ENCODE data around the gene HBA1.

The HBA1 gene

DNA sequence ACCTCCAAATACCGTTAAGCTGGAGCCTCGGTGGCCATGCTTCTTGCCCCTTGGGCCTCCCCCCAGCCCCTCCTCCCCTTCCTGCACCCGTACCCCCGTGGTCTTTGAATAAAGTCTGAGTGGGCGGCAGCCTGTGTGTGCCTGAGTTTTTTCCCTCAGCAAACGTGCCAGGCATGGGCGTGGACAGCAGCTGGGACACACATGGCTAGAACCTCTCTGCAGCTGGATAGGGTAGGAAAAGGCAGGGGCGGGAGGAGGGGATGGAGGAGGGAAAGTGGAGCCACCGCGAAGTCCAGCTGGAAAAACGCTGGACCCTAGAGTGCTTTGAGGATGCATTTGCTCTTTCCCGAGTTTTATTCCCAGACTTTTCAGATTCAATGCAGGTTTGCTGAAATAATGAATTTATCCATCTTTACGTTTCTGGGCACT lies 928 bp downstream of the HBA1 start:
- Histone ChIP-seq H3K27ac (no peak overlapping the region), H3K4me3 (ENCODE audit: low read depth, low read length) (no peak overlapping the region), H3K27me3 (replicated peaks) (peaks cover 38% of the 10 kb centered on the region), H3K36me3 (replicated peaks) (no peaks in the 10 kb centered on the region)
- no peak for TF ChIP-seq CTCF (IDR thresholded peaks at IDR 0.05; ENCODE audit: low read depth, low read length, missing control alignments)
- DNase-seq: no peak
- in situ Hi-C loops (cut with HindIII; ENCODE audit: low pct_ligation_motif_present, low sequenced_read_pairs): no loop called here

DNA sequence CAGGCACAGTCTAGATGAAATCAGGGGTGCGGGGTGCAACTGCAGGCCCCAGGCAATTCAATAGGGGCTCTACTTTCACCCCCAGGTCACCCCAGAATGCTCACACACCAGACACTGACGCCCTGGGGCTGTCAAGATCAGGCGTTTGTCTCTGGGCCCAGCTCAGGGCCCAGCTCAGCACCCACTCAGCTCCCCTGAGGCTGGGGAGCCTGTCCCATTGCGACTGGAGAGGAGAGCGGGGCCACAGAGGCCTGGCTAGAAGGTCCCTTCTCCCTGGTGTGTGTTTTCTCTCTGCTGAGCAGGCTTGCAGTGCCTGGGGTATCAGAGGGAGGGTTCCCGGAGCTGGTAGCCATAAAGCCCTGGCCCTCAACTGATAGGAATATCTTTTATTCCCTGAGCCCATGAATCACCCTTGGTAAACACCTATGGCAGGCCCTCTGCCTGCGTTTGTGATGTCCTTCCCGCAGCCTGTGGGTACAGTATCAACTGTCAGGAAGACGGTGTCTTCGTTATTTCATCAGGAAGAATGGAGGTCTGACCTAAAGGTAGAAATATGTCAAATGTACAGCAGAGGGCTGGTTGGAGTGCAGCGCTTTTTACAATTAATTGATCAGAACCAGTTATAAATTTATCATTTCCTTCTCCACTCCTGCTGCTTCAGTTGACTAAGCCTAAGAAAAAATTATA lies 1.6 kb downstream of the HBA1 start:
- H3K4me3 ChIP-seq (ENCODE audit: low read depth, low read length): no peak overlapping the region
- DNase-seq: no peak
- H3K27me3 ChIP-seq (replicated peaks): peaks cover 38% of the 10 kb centered on the region
- H3K36me3 ChIP-seq (replicated peaks): no peaks in the 10 kb centered on the region
- no peak for TF ChIP-seq CTCF (IDR thresholded peaks at IDR 0.05; ENCODE audit: low read depth, low read length, missing control alignments)
- in situ Hi-C loops (cut with HindIII; ENCODE audit: low pct_ligation_motif_present, low sequenced_read_pairs): no loop called here
- no peak overlapping the region for H3K27ac ChIP-seq

DNA sequence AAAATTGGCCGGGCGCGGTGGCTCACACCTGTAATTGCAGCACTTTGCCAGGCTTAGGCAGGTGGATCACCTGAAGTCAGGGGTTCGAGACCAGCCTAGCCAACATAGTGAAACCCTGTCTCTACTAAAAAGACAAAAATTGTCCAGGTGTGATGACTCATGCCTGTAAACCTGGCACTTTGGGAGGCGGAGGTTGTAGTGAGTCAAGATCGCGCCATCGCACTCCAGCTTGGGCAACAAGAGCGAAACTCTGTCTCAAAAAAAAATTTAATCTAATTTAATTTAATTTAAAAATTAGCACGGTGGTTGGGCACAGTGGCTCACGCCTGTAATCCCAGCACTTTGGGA lies 2.2 kb downstream of the HBA1 start:
- peaks cover 34% of the 10 kb centered on the region for H3K27me3 ChIP-seq (replicated peaks)
- H3K27ac ChIP-seq: no peak overlapping the region
- no peaks in the 10 kb centered on the region for H3K36me3 ChIP-seq (replicated peaks)
- DNase-seq: no peak
- no peak overlapping the region for H3K4me3 ChIP-seq (ENCODE audit: low read depth, low read length)
- in situ Hi-C loops (cut with HindIII; ENCODE audit: low pct_ligation_motif_present, low sequenced_read_pairs): no loop called here
- no peak for TF ChIP-seq CTCF (IDR thresholded peaks at IDR 0.05; ENCODE audit: low read depth, low read length, missing control alignments)

GRCh38 chr16:179211-180092 lies 3.0 kb downstream of the HBA1 start:
- Histone ChIP-seq H3K4me3 (ENCODE audit: low read depth, low read length) (no peak overlapping the region), H3K27me3 (replicated peaks) (peaks cover 34% of the 10 kb centered on the region), H3K27ac (no peak overlapping the region), H3K36me3 (replicated peaks) (no peaks in the 10 kb centered on the region)
- no peak for TF ChIP-seq CTCF (IDR thresholded peaks at IDR 0.05; ENCODE audit: low read depth, low read length, missing control alignments)
- no peak for DNase-seq
- in situ Hi-C loops (cut with HindIII; ENCODE audit: low pct_ligation_motif_present, low sequenced_read_pairs): no loop called here

GRCh38 chr16:180101-180675 lies 3.7 kb downstream of the HBA1 start, which contains the start of gene HBQ1:
Gene HBQ1, plus strand, starts transcription at chr16:180459. Its CDS starts 28 bp downstream, at chr16:180487.
- in situ Hi-C loops (cut with HindIII; ENCODE audit: low pct_ligation_motif_present, low sequenced_read_pairs): no loop called here
- no peak within 1 kb of the TSS for H3K27ac ChIP-seq

More at GRCh38 chr16:180101-180675, 3.7 kb downstream of the HBA1 start, which contains the start of gene HBQ1:
- TF ChIP-seq CTCF (IDR thresholded peaks at IDR 0.05; ENCODE audit: low read depth, low read length, missing control alignments): peak; percentile 15
- peaks cover 2% of the 10 kb centered on the region for H3K36me3 ChIP-seq (replicated peaks)
- H3K27me3 ChIP-seq (replicated peaks): peaks cover 32% of the 10 kb centered on the region
- no peak for DNase-seq
- H3K4me3 ChIP-seq (ENCODE audit: low read depth, low read length): peak within 1 kb of the TSS; percentile 26
